ENCODE measurements around the gene CCT5. TPM values are rescaled to one million over a fixed set of nuclear protein-coding genes. Genes with fewer than 3 reads are reported as not detected.

The CCT5 gene
- total and polyA plus RNA-seq, 10 donors: 76.9 to 150 (median 115) TPM

- Histone ChIP-seq H3K36me3 (no peaks in the 10 kb centered on the region), H3K27ac (no peak overlapping the region), H3K4me3 (no peak overlapping the region), H3K27me3 (replicated peaks in 1 of 7) (no peaks in the 10 kb centered on the region), H3K4me1 (peaks cover 0 to 18% (median 10%) of the 10 kb centered on the region in 6 donors), H3K9me3 (no peaks in the 10 kb centered on the region)
- no peak for TF ChIP-seq POLR2AphosphoS5 (IDR thresholded peaks at IDR 0.05)
- TF ChIP-seq, protein P1, sequence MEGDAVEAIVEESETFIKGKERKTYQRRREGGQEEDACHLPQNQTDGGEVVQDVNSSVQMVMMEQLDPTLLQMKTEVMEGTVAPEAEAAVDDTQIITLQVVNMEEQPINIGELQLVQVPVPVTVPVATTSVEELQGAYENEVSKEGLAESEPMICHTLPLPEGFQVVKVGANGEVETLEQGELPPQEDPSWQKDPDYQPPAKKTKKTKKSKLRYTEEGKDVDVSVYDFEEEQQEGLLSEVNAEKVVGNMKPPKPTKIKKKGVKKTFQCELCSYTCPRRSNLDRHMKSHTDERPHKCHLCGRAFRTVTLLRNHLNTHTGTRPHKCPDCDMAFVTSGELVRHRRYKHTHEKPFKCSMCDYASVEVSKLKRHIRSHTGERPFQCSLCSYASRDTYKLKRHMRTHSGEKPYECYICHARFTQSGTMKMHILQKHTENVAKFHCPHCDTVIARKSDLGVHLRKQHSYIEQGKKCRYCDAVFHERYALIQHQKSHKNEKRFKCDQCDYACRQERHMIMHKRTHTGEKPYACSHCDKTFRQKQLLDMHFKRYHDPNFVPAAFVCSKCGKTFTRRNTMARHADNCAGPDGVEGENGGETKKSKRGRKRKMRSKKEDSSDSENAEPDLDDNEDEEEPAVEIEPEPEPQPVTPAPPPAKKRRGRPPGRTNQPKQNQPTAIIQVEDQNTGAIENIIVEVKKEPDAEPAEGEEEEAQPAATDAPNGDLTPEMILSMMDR (IDR thresholded peaks at IDR 0.05 in 8 of 11, conservative IDR thresholded peaks at IDR 0.05 in 3 of 11): no peak
- no peak for TF ChIP-seq POLR2A (IDR thresholded peaks at IDR 0.05)
- DNase-seq: no peak
- 87 to 93% (median 90%) methylated on average over 6 of the region's 6 CpGs for WGBS, 5 donors
- intact Hi-C loops (cut with DNase I; ENCODE audit: low total_unique reads): loop anchor here (10.0 kb wide), 1 partner anchor 138 kb away; no protein-coding TSS in a partner anchor
Observed at GRCh38 chr5:10286162-10286861, 36.2 kb downstream of the CCT5 start.

GRCh38 chr5:10286862-10287227 lies 36.8 kb downstream of the CCT5 start:
- H3K36me3 ChIP-seq: no peaks in the 10 kb centered on the region
- no peak overlapping the region for H3K27ac ChIP-seq
- intact Hi-C loops (cut with DNase I; ENCODE audit: low total_unique reads): loop anchor here (10.0 kb wide), 1 partner anchor 138 kb away; no protein-coding TSS in a partner anchor
- no peaks in the 10 kb centered on the region for H3K27me3 ChIP-seq (replicated peaks in 1 of 7)
- peaks cover 0 to 18% (median 10%) of the 10 kb centered on the region in 6 donors for H3K4me1 ChIP-seq
- no peak for DNase-seq
- TF ChIP-seq POLR2A (IDR thresholded peaks at IDR 0.05): no peak
- TF ChIP-seq, protein P1 (IDR thresholded peaks at IDR 0.05 in 8 of 11, conservative IDR thresholded peaks at IDR 0.05 in 3 of 11): no peak
- TF ChIP-seq POLR2AphosphoS5 (IDR thresholded peaks at IDR 0.05): no peak
- no peak overlapping the region for H3K4me3 ChIP-seq
- H3K9me3 ChIP-seq: no peaks in the 10 kb centered on the region
- WGBS, 5 donors: 92 to 96% (median 94%) methylated on average over 7 of the region's 7 CpGs

DNA sequence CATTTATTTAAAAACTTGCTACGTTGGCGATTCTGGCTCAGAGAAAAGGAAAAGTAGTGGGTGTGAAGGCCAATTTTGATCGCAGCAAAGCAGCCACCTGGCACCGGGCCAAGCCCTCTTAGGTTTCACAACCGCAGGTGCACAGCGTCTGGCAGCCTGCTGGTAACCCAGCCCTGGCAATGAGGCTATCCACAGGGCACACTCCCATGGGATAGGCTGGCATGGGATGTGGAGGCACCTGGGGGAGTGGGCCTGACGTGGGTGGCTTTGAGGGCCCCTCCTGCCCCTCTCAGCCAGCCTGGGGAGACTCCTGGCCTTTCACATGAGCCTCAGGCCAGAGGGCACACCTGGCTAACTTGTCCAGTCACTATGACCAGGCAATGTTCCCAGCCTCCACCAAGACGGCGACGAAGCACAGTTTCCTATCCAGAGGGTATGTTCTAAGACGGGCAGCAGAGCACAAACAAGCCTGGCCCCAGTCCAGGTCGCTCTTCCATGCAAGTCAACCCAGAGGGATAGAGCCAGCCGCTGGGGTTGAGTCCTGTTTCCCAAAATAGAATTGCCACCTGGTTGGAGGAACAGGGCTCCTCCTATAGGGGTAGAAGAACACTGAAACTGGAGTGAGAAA lies 38.6 kb downstream of the CCT5 start:
- Histone ChIP-seq H3K27ac (no peak overlapping the region), H3K27me3 (replicated peaks in 1 of 7) (no peaks in the 10 kb centered on the region), H3K9me3 (no peaks in the 10 kb centered on the region), H3K4me3 (no peak overlapping the region), H3K36me3 (no peaks in the 10 kb centered on the region), H3K4me1 (peaks cover 0 to 18% (median 10%) of the 10 kb centered on the region in 6 donors)
- intact Hi-C loops (cut with DNase I; ENCODE audit: low total_unique reads): loop anchor here (10.0 kb wide), 1 partner anchor 136 kb away; no protein-coding TSS in a partner anchor
- 36 to 45% (median 43%) methylated on average over 9 to 13 of the region's 13 CpGs for WGBS, 5 donors
- DNase-seq: peak; percentile 85
- TF ChIP-seq POLR2A (IDR thresholded peaks at IDR 0.05): no peak
- TF ChIP-seq POLR2AphosphoS5 (IDR thresholded peaks at IDR 0.05): peak in 2 of 3 donors; percentile 19 to 21

DNA sequence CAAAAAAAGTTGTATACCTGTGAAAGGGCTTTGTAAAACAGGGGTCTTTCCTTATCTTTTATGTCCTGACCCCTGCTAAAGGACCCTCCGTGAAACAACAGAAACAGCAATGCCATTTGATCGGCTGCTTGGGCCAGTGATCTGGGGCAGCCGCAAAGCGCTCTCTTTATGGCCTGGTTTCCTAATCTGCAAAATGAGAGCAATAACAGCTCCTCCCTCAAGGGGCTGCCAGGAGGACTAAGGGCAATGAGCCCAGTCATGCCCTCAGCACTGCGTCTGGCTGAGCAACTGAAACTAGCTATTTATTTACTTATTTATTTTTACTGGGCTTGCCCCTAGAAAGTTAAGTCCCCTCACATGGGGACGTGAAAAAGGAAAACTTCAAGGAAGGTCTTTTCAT lies 39.3 kb downstream of the CCT5 start:
- no peak overlapping the region for H3K4me3 ChIP-seq
- DNase-seq: no peak

More for the DNA sequence above, 39.3 kb downstream of the CCT5 start:
- TF ChIP-seq, protein P1 (IDR thresholded peaks at IDR 0.05 in 8 of 11, conservative IDR thresholded peaks at IDR 0.05 in 3 of 11): no peak
- TF ChIP-seq POLR2AphosphoS5 (IDR thresholded peaks at IDR 0.05): no peak
- TF ChIP-seq POLR2A (IDR thresholded peaks at IDR 0.05): no peak
- H3K4me1 ChIP-seq: peaks cover 0 to 12% (median 4%) of the 10 kb centered on the region in 6 donors
- WGBS, 5 donors: 83 to 90% (median 89%) methylated on average over 6 of the region's 6 CpGs
- intact Hi-C loops (cut with DNase I; ENCODE audit: low total_unique reads): loop anchor here (10.0 kb wide), 1 partner anchor 135 kb away; no protein-coding TSS in a partner anchor
- no peak overlapping the region for H3K27ac ChIP-seq
- no peaks in the 10 kb centered on the region for H3K27me3 ChIP-seq (replicated peaks in 1 of 7)
- no peaks in the 10 kb centered on the region for H3K9me3 ChIP-seq
- H3K36me3 ChIP-seq: no peaks in the 10 kb centered on the region
